BJ (cell line): ENCODE data around the gene AGTPBP1. TPM values are rescaled to one million over a fixed set of nuclear protein-coding genes. Genes with fewer than 3 reads are reported as not detected.

ENCODE experiments used
- CTCF ChIA-PET: fragments of 350-600 bp; formaldehyde crosslinking; extraction: SDS; loops from one replicate; lab custom pipeline; 2021; ENCODE audit warnings: antibody characterized with exemption, inconsistent platforms; lab: Yijun Ruan, JAX
- POLR2A ChIA-PET: fragments of 300-600 bp; sonication (Branson Sonifier 250); formaldehyde crosslinking; extraction: SDS; loops from one replicate; lab custom pipeline; 2021; ENCODE audit warnings: antibody characterized with exemption; lab: Charles Lee
- DNase-seq: peaks from one replicate; pipeline ENCODE4 v3.0.0-alpha.2; 2011; ENCODE audit warnings: low read depth
- H3K27me3 ChIP-seq: 2 replicates; pipeline ENCODE4 v1.6.0; 2011; ENCODE audit warnings: low read length; ENCODE audit not compliant: control insufficient read depth, insufficient read depth
- H3K36me3 ChIP-seq: 2 replicates; pipeline ENCODE4 v1.5.1; 2011; ENCODE audit warnings: low read length; ENCODE audit not compliant: control insufficient read depth, insufficient read depth
- H3K4me3 ChIP-seq: 2 replicates; pipeline ENCODE4 v1.5.1; 2011; ENCODE audit warnings: low read depth, mild to moderate bottlenecking, control low read depth, low read length
- CTCF ChIP-seq: IDR thresholded peaks from 2 replicates; pipeline ENCODE4 v1.5.1; 2011; ENCODE audit warnings: low read depth, mild to moderate bottlenecking, control low read depth, inconsistent platforms, low read length, moderate library complexity; ENCODE audit not compliant: insufficient read depth
- polyA plus RNA-seq: library from polyadenylated mRNA; depleted of rRNA; stranded (reverse); fragments of >200 nt; gene quantifications from 2 replicates; pipeline ENCODE4 v1.2.3, GENCODE V29; 2011

AGTPBP1 gene
- polyA plus RNA-seq, 1 experiment, result 2.5 TPM

- Histone ChIP-seq H3K36me3 (no peaks in the 10 kb centered on the region), H3K4me3 (no peak overlapping the region), H3K27me3 (no peaks in the 10 kb centered on the region)
- POLR2A ChIA-PET, result no interaction called here
- CTCF ChIA-PET, result no interaction called here
- TF ChIP-seq CTCF, result no peak
- no peak for DNase-seq
These were observed 199.9 kb downstream of the AGTPBP1 start for GRCh38 chr9:85541876-85542275.

GRCh38 chr9:85536514-85536913 lies 205.2 kb downstream of the AGTPBP1 start:
- Histone ChIP-seq H3K36me3 (no peaks in the 10 kb centered on the region), H3K27me3 (no peaks in the 10 kb centered on the region), H3K4me3 (no peak overlapping the region)
- no peak for TF ChIP-seq CTCF
- CTCF ChIA-PET, result interaction anchor here (0.6 to 0.7 kb wide), 2 partner anchors 33 to 1131 kb away, joined by 3 to 5 read pairs; no protein-coding TSS in a partner anchor
- DNase-seq, result no peak
- POLR2A ChIA-PET, result no interaction called here

GRCh38 chr9:85536076-85536475 lies 205.7 kb downstream of the AGTPBP1 start:
- TF ChIP-seq CTCF, result no peak
- CTCF ChIA-PET, result interaction anchor here (0.6 kb wide), 1 partner anchor 1130 kb away, joined by 5 read pairs; no protein-coding TSS in a partner anchor
- no peak overlapping the region for H3K4me3 ChIP-seq
- no peaks in the 10 kb centered on the region for H3K27me3 ChIP-seq
- DNase-seq, result peak; percentile 12
- POLR2A ChIA-PET, result no interaction called here
- no peaks in the 10 kb centered on the region for H3K36me3 ChIP-seq

GRCh38 chr9:85534340-85534739 lies 207.4 kb downstream of the AGTPBP1 start:
- ChIA-PET CTCF (interaction anchor here (0.5 kb wide), 1 partner anchor 18 kb away, joined by 3 read pairs; no protein-coding TSS in a partner anchor), POLR2A (no interaction called here)
- no peaks in the 10 kb centered on the region for H3K36me3 ChIP-seq
- no peak for TF ChIP-seq CTCF
- DNase-seq, result no peak
- H3K4me3 ChIP-seq, result no peak overlapping the region
- H3K27me3 ChIP-seq, result no peaks in the 10 kb centered on the region

GRCh38 chr9:85533538-85533937 lies 208.2 kb downstream of the AGTPBP1 start:
- CTCF ChIA-PET, result interaction anchor here (0.5 kb wide), 1 partner anchor 18 kb away, joined by 3 read pairs; no protein-coding TSS in a partner anchor
- Histone ChIP-seq H3K27me3 (peaks cover 2% of the 10 kb centered on the region; the same call in 1 of the 2 replicates), H3K4me3 (no peak overlapping the region), H3K36me3 (no peaks in the 10 kb centered on the region)
- no peak for TF ChIP-seq CTCF
- no peak for DNase-seq
- POLR2A ChIA-PET, result no interaction called here
